Spleen (tissue), 13 donors: ENCODE measurements around the gene SAMD3. TPM values are rescaled to one million over a fixed set of nuclear protein-coding genes. Genes with fewer than 3 reads are reported as not detected.
"Not testable (repeated sequence)": the region's sequence is repeated elsewhere in the genome, so short reads cannot be mapped to it uniquely, and the experiment has no call there.

Experiments used
- DNase-seq: peaks from one replicate; pipeline ENCODE4 v3.0.0-alpha.2; 2020
- H3K27ac ChIP-seq, 8 donors: fragments of 200-600 bp; sonication (generic) in 7 of 8; 1 replicate in 4 of 8; 2 replicates in 4 of 8; pipeline versions ENCODE4 v1.5.0 to v1.8.0; 2016 to 2021; ENCODE audit warnings: inconsistent platforms in 4 of 8, mild to moderate bottlenecking in 4 of 8, moderate library complexity in 1 of 8
- H3K27me3 ChIP-seq, 7 donors: fragments of 200-600 bp; sonication (generic) in 6 of 7; replicated peaks in 1 of 7; 1 replicate in 4 of 7; 2 replicates in 3 of 7; pipeline versions ENCODE4 v1.5.0 to v1.8.0; 2016 to 2021; ENCODE audit warnings: inconsistent platforms in 3 of 7, mild to moderate bottlenecking in 1 of 7
- H3K36me3 ChIP-seq, 6 donors: fragments of 200-600 bp; sonication (generic) in 5 of 6; 1 replicate in 4 of 6; 2 replicates in 2 of 6; pipeline versions ENCODE4 v1.5.0 to v1.8.0; 2016 to 2021; ENCODE audit warnings: inconsistent platforms in 2 of 6
- H3K4me1 ChIP-seq, 6 donors: fragments of 200-600 bp; sonication (generic) in 5 of 6; 1 replicate in 3 of 6; 2 replicates in 3 of 6; pipeline versions ENCODE4 v1.5.0 to v1.8.0; 2016 to 2021; ENCODE audit warnings: inconsistent platforms in 3 of 6
- H3K4me3 ChIP-seq, 8 donors: fragments of 200-600 bp; sonication (generic) in 7 of 8; 1 replicate in 4 of 8; 2 replicates in 4 of 8; pipeline versions ENCODE4 v1.5.0 to v1.8.0; 2016 to 2021; ENCODE audit warnings: inconsistent platforms in 4 of 8, mild to moderate bottlenecking in 4 of 8, moderate library complexity in 2 of 8
- H3K9me3 ChIP-seq, 8 donors: fragments of 200-600 bp; sonication (generic) in 7 of 8; 1 replicate in 4 of 8; 2 replicates in 4 of 8; pipeline versions ENCODE4 v1.5.0 to v1.8.0; 2016 to 2021; ENCODE audit warnings: inconsistent platforms in 4 of 8
- CTCF ChIP-seq, 11 experiments: fragments of 200-600 bp in 7 of 11; fragments of 450-650 bp in 4 of 11; sonication (generic) in 4 of 11; IDR thresholded peaks in 8 of 11; conservative IDR thresholded peaks in 3 of 11; 1 replicate in 7 of 11; 2 replicates in 4 of 11; pipeline versions ENCODE4 v1.4.0 to v1.8.0; 2016 to 2021; ENCODE audit warnings: antibody characterized with exemption in 11 of 11, inconsistent platforms in 4 of 11, mild to moderate bottlenecking in 1 of 11
- POLR2A ChIP-seq, 3 donors: fragments of 450-650 bp; IDR thresholded peaks; one replicate each; pipeline ENCODE4 v1.5.1; 2017; ENCODE audit warnings: antibody characterized with exemption in 3 of 3, mild to moderate bottlenecking in 1 of 3
- POLR2AphosphoS5 ChIP-seq, 3 donors: sonication (generic); formaldehyde crosslinking; IDR thresholded peaks; one replicate each; pipeline ENCODE4 v1.5.1; 2017; ENCODE audit warnings: antibody characterized with exemption in 3 of 3
- WGBS, 5 donors: extraction: QIAGEN DNeasy Blood & Tissue Kit in 3 of 5; methylation state at CpG; one replicate each; pipeline versions ENCODE4 v1.1.5 to v1.1.7; 2013 to 2018; 5-methylcytosine and 5-hydroxymethylcytosine counted together
- intact Hi-C: fragments of 100-400 bp; cut with DNase I; formaldehyde crosslinking; loops from one replicate; pipeline ENCODE4 v1.15.0; 2023; ENCODE audit warnings: low total_unique reads
- long read RNA-seq, 2 donors: transcript quantifications; one replicate each; lab custom pipeline, GENCODE V29; 2026
- polyA plus RNA-seq, 3 donors: library from polyadenylated mRNA; stranded (reverse); fragments of 200-250 nt; gene quantifications; one replicate each; pipeline ENCODE4 v1.2.1, GENCODE V29; 2013
- total RNA-seq, 7 donors: library from RNA; depleted of rRNA in 3 of 7; stranded (reverse); fragments of >200 nt in 3 of 7; fragmentation: NEBNext Ultra II Directional in 4 of 7; extraction: Animal tissue kit (Norgen Biotek cat#: 25700) in 4 of 7; gene quantifications; one replicate each; pipeline versions ENCODE4 v1.1.0 to v1.2.1, GENCODE V29; 2016 to 2021
- donor health status: healthy with polysubstance abuse.
- donor health status: DM: no; HTN: no; CAD: no; lungs with moderate emphysema.
- donor health status: DM: no; HTN: no; CAD: no.
- donor health status: Bipolar disorder and iron deficiency.
- donor health status: healthy.
- donor health status: DM: no; HTN: no; CAD: no.
- donor health status: DM: yes; HTN: yes; CAD: no.

The SAMD3 gene
- total RNA-seq (10 to 100 TPM; 10.7 to 31.4 (median 17.5) TPM), polyA plus RNA-seq (1 to 10 TPM; 2.1 to 3.1 (median 3.0) TPM)
- long read RNA-seq, donor 1, result 0 reads
- long read RNA-seq, donor 2, result 0 reads

GRCh38 chr6:130222775-130223174 is at the start of gene SAMD3:
TSS of gene SAMD3 (minus strand) at chr6:130222951. CDS start at chr6:130215273, 7,678 bp downstream.
- Histone ChIP-seq H3K27me3 (no peaks in the 10 kb centered on the region), H3K4me3 (peak within 1 kb of the TSS in 5 of 8 donors; percentile 1 to 49 (median 3)), H3K9me3 (no peaks in the 10 kb centered on the region), H3K27ac (peak within 1 kb of the TSS in 6 of 8 donors; percentile 7 to 71 (median 60)), H3K4me1 (peaks cover 0 to 13% (median 0%) of the 10 kb centered on the region in 6 donors), H3K36me3 (no peaks in the 10 kb centered on the region)
- intact Hi-C loops, result no loop called here
- WGBS, 5 donors, result 48 to 65% (median 60%) methylated on average over 2 of the region's 2 CpGs
- no peak for DNase-seq
- no peak for TF ChIP-seq CTCF (IDR thresholded peaks at IDR 0.05 in 8 of 11, conservative IDR thresholded peaks at IDR 0.05 in 3 of 11)
- peak in 1 of 3 donors; percentile 53 for TF ChIP-seq POLR2AphosphoS5 (IDR thresholded peaks at IDR 0.05)

GRCh38 chr6:130269969-130270635 is 47.4 kb upstream of the SAMD3 start:
- DNase-seq, result no peak
- Histone ChIP-seq H3K27ac (no peak overlapping the region), H3K27me3 (no peaks in the 10 kb centered on the region), H3K9me3 (peaks cover 4 to 42% (median 29%) of the 10 kb centered on the region in 8 donors), H3K36me3 (no peaks in the 10 kb centered on the region), H3K4me1 (no peaks in the 10 kb centered on the region), H3K4me3 (no peak overlapping the region)
- 76 to 91% (median 84%) methylated on average over 3 of the region's 3 CpGs for WGBS, 5 donors
- intact Hi-C loops, result no loop called here
- no peak for TF ChIP-seq CTCF (IDR thresholded peaks at IDR 0.05 in 8 of 11, conservative IDR thresholded peaks at IDR 0.05 in 3 of 11)
- no peak for TF ChIP-seq POLR2A (IDR thresholded peaks at IDR 0.05)
- no peak for TF ChIP-seq POLR2AphosphoS5 (IDR thresholded peaks at IDR 0.05)

GRCh38 chr6:130265553-130265952 is 42.8 kb upstream of the SAMD3 start:
- H3K36me3 ChIP-seq, H3K4me3 ChIP-seq, H3K4me1 ChIP-seq, H3K27me3 ChIP-seq, H3K27ac ChIP-seq, intact Hi-C loops, DNase-seq, H3K9me3 ChIP-seq: not testable (repeated sequence)
- 58 to 70% (median 62%) methylated on average over 2 of the region's 2 CpGs for WGBS, 5 donors

GRCh38 chr6:130262008-130262407 is 39.3 kb upstream of the SAMD3 start:
- Histone ChIP-seq H3K4me1 (peaks cover 0 to 12% (median 8%) of the 10 kb centered on the region in 6 donors), H3K9me3 (no peaks in the 10 kb centered on the region), H3K27ac (no peak overlapping the region), H3K27me3 (no peaks in the 10 kb centered on the region), H3K36me3 (no peaks in the 10 kb centered on the region), H3K4me3 (no peak overlapping the region)
- WGBS, 5 donors, result 79 to 88% (median 82%) methylated on average over 2 of the region's 2 CpGs
- no peak for TF ChIP-seq CTCF (IDR thresholded peaks at IDR 0.05 in 8 of 11, conservative IDR thresholded peaks at IDR 0.05 in 3 of 11)
- intact Hi-C loops, result no loop called here
- no peak for DNase-seq

GRCh38 chr6:130261558-130261957 is 38.8 kb upstream of the SAMD3 start:
- DNase-seq, result not testable (repeated sequence)

GRCh38 chr6:130260614-130261241 is 38.0 kb upstream of the SAMD3 start:
- Histone ChIP-seq H3K4me1 (peaks cover 0 to 12% (median 8%) of the 10 kb centered on the region in 6 donors), H3K4me3 (peak overlapping the region in 3 of 8 donors; percentile 3 to 59 (median 15)), H3K27ac (peak overlapping the region in 7 of 8 donors; percentile 23 to 82 (median 63))
- H3K9me3 ChIP-seq, H3K27me3 ChIP-seq, intact Hi-C loops, H3K36me3 ChIP-seq: not testable (repeated sequence)
- DNase-seq, result peak; percentile 70
- 47 to 85% (median 67%) methylated on average over 12 to 15 of the region's 15 CpGs for WGBS, 5 donors

More at GRCh38 chr6:130261558-130261957, 38.8 kb upstream of the SAMD3 start:
- WGBS, 5 donors, result 64 to 84% (median 71%) methylated on average over 3 of the region's 3 CpGs
- intact Hi-C loops, H3K27me3 ChIP-seq, H3K36me3 ChIP-seq, H3K9me3 ChIP-seq: not testable (repeated sequence)
- H3K4me1 ChIP-seq, result peaks cover 0 to 12% (median 8%) of the 10 kb centered on the region in 6 donors
- H3K27ac ChIP-seq, result peak overlapping the region in 2 of 8 donors; percentile 31 to 82
- H3K4me3 ChIP-seq, result peak overlapping the region in 1 of 8 donors; percentile 59

- H3K27me3 ChIP-seq, intact Hi-C loops, H3K36me3 ChIP-seq, H3K9me3 ChIP-seq: not testable (repeated sequence)
- H3K4me1 ChIP-seq, result peaks cover 0 to 12% (median 8%) of the 10 kb centered on the region in 6 donors
- peak overlapping the region in 7 of 8 donors; percentile 23 to 82 (median 63) for H3K27ac ChIP-seq
- peak overlapping the region in 1 of 8 donors; percentile 59 for H3K4me3 ChIP-seq
- peak; percentile 70 for DNase-seq
- 43 to 65% (median 53%) methylated on average over 4 of the region's 4 CpGs for WGBS, 5 donors
Measured at GRCh38 chr6:130260050-130260462, 37.3 kb upstream of the SAMD3 start.
